ENCODE results near the gene TMED9.
"Not testable (repeated sequence)": the region's sequence is repeated elsewhere in the genome, so short reads cannot be mapped to it uniquely, and the experiment has no call there.

The TMED9 gene

GRCh38 chr5:177557041-177557647 lies 34.9 kb upstream of the TMED9 start:
- in situ Hi-C loops (cut with MboI; ENCODE audit: low sequenced_read_pairs), result no loop called here
- H3K4me1 ChIP-seq, result peaks cover 20% of the 10 kb centered on the region

GRCh38 chr5:177557796-177558195 lies 34.2 kb upstream of the TMED9 start:
- in situ Hi-C loops (cut with MboI; ENCODE audit: low sequenced_read_pairs), result no loop called here
- Histone ChIP-seq H3K9me3 (no peaks in the 10 kb centered on the region; the same call in 1 of the 2 replicates), H3K27me3 (ENCODE audit: low read depth) (no peaks in the 10 kb centered on the region), H3K36me3 (replicated peaks) (no peaks in the 10 kb centered on the region), H3K4me3 (no peak overlapping the region), H3K4me1 (peaks cover 18% of the 10 kb centered on the region)
- no peak for DNase-seq (ENCODE audit: low spot score in 2 of 2)

More at GRCh38 chr5:177557041-177557647, 34.9 kb upstream of the TMED9 start:
- Histone ChIP-seq H3K4me3 (no peak overlapping the region), H3K9me3 (no peaks in the 10 kb centered on the region; the same call in 1 of the 2 replicates), H3K27me3 (ENCODE audit: low read depth) (no peaks in the 10 kb centered on the region), H3K36me3 (replicated peaks) (peaks cover 4% of the 10 kb centered on the region)
- DNase-seq (ENCODE audit: low spot score in 2 of 2), result no peak

GRCh38 chr5:177559446-177559941 lies 32.5 kb upstream of the TMED9 start:
- H3K36me3 ChIP-seq (replicated peaks); H3K4me3 ChIP-seq; H3K9me3 ChIP-seq; in situ Hi-C loops (cut with MboI; ENCODE audit: low sequenced_read_pairs); H3K27me3 ChIP-seq (ENCODE audit: low read depth): not testable (repeated sequence)
- peak in 1 of 2 experiments; percentile 27 for DNase-seq (ENCODE audit: low spot score in 2 of 2)
- H3K4me1 ChIP-seq, result peaks cover 15% of the 10 kb centered on the region

GRCh38 chr5:177565046-177565445 lies 27.0 kb upstream of the TMED9 start:
- no peak for DNase-seq (ENCODE audit: low spot score in 2 of 2)
- Histone ChIP-seq H3K4me3 (no peak overlapping the region), H3K4me1 (no peaks in the 10 kb centered on the region), H3K27me3 (ENCODE audit: low read depth) (no peaks in the 10 kb centered on the region), H3K36me3 (replicated peaks) (no peaks in the 10 kb centered on the region), H3K9me3 (no peaks in the 10 kb centered on the region; the same call in 1 of the 2 replicates)
- in situ Hi-C loops (cut with MboI; ENCODE audit: low sequenced_read_pairs), result no loop called here

GRCh38 chr5:177568326-177568725 lies 23.7 kb upstream of the TMED9 start:
- in situ Hi-C loops (cut with MboI; ENCODE audit: low sequenced_read_pairs), result no loop called here
- H3K27me3 ChIP-seq (ENCODE audit: low read depth), result no peaks in the 10 kb centered on the region
- no peaks in the 10 kb centered on the region for H3K9me3 ChIP-seq
- no peak overlapping the region for H3K4me3 ChIP-seq
- H3K36me3 ChIP-seq (replicated peaks), result no peaks in the 10 kb centered on the region
- no peaks in the 10 kb centered on the region for H3K4me1 ChIP-seq
- DNase-seq (ENCODE audit: low spot score in 2 of 2), result no peak

GRCh38 chr5:177569894-177570293 lies 22.1 kb upstream of the TMED9 start:
- Histone ChIP-seq H3K9me3 (no peaks in the 10 kb centered on the region), H3K4me1 (no peaks in the 10 kb centered on the region), H3K4me3 (no peak overlapping the region), H3K27me3 (ENCODE audit: low read depth) (no peaks in the 10 kb centered on the region; the same call in 1 of the 2 replicates), H3K36me3 (replicated peaks) (no peaks in the 10 kb centered on the region)
- in situ Hi-C loops (cut with MboI; ENCODE audit: low sequenced_read_pairs), result no loop called here
- no peak for DNase-seq (ENCODE audit: low spot score in 2 of 2)

- no peaks in the 10 kb centered on the region; the same call in 1 of the 2 replicates for H3K27me3 ChIP-seq (ENCODE audit: low read depth)
- H3K4me3 ChIP-seq, result no peak overlapping the region
- no peak for DNase-seq (ENCODE audit: low spot score in 2 of 2)
- in situ Hi-C loops (cut with MboI; ENCODE audit: low sequenced_read_pairs), result no loop called here
- H3K36me3 ChIP-seq (replicated peaks), result no peaks in the 10 kb centered on the region
- H3K9me3 ChIP-seq, result no peaks in the 10 kb centered on the region
- H3K4me1 ChIP-seq, result no peaks in the 10 kb centered on the region
Measured at GRCh38 chr5:177575488-177575887, 16.5 kb upstream of the TMED9 start.

GRCh38 chr5:177576169-177576568 lies 15.8 kb upstream of the TMED9 start:
- in situ Hi-C loops (cut with MboI; ENCODE audit: low sequenced_read_pairs), result no loop called here
- Histone ChIP-seq H3K9me3 (no peaks in the 10 kb centered on the region), H3K4me1 (no peaks in the 10 kb centered on the region), H3K4me3 (no peak overlapping the region), H3K27me3 (ENCODE audit: low read depth) (no peaks in the 10 kb centered on the region; the same call in 1 of the 2 replicates), H3K36me3 (replicated peaks) (no peaks in the 10 kb centered on the region)
- DNase-seq (ENCODE audit: low spot score in 2 of 2), result no peak

GRCh38 chr5:177578316-177578715 lies 13.7 kb upstream of the TMED9 start:
- Histone ChIP-seq H3K27me3 (ENCODE audit: low read depth) (no peaks in the 10 kb centered on the region; the same call in 1 of the 2 replicates), H3K4me3 (no peak overlapping the region), H3K9me3 (no peaks in the 10 kb centered on the region), H3K4me1 (no peaks in the 10 kb centered on the region), H3K36me3 (replicated peaks) (no peaks in the 10 kb centered on the region)
- no peak for DNase-seq (ENCODE audit: low spot score in 2 of 2)
- in situ Hi-C loops (cut with MboI; ENCODE audit: low sequenced_read_pairs), result no loop called here

GRCh38 chr5:177588413-177588909 lies 3.5 kb upstream of the TMED9 start:
- DNase-seq (ENCODE audit: low spot score in 2 of 2), result no peak
- Histone ChIP-seq H3K27me3 (ENCODE audit: low read depth) (peaks cover 28% of the 10 kb centered on the region), H3K36me3 (replicated peaks) (peaks cover 3% of the 10 kb centered on the region), H3K4me3 (no peak overlapping the region), H3K9me3 (no peaks in the 10 kb centered on the region), H3K4me1 (no peaks in the 10 kb centered on the region)
- in situ Hi-C loops (cut with MboI; ENCODE audit: low sequenced_read_pairs), result no loop called here

- no peak for DNase-seq (ENCODE audit: low spot score in 2 of 2)
- Histone ChIP-seq H3K4me3 (no peak overlapping the region), H3K36me3 (replicated peaks) (peaks cover 23% of the 10 kb centered on the region), H3K4me1 (no peaks in the 10 kb centered on the region), H3K9me3 (no peaks in the 10 kb centered on the region), H3K27me3 (ENCODE audit: low read depth) (peaks cover 23% of the 10 kb centered on the region)
- in situ Hi-C loops (cut with MboI; ENCODE audit: low sequenced_read_pairs), result no loop called here
Measured at GRCh38 chr5:177590406-177590805, 1.6 kb upstream of the TMED9 start.

GRCh38 chr5:177591690-177592009 lies 353 bp upstream of the TMED9 start:
- in situ Hi-C loops (cut with MboI; ENCODE audit: low sequenced_read_pairs), result no loop called here
- no peak for DNase-seq (ENCODE audit: low spot score in 2 of 2)
- H3K4me3 ChIP-seq, result peak overlapping the region; percentile 96
- peaks cover 35% of the 10 kb centered on the region for H3K36me3 ChIP-seq (replicated peaks)
- H3K27me3 ChIP-seq (ENCODE audit: low read depth), result peaks cover 20% of the 10 kb centered on the region
- no peaks in the 10 kb centered on the region for H3K4me1 ChIP-seq
- H3K9me3 ChIP-seq, result no peaks in the 10 kb centered on the region

- Histone ChIP-seq H3K4me1 (no peaks in the 10 kb centered on the region), H3K9me3 (no peaks in the 10 kb centered on the region)
- in situ Hi-C loops (cut with MboI; ENCODE audit: low sequenced_read_pairs), result no loop called here
Measured at GRCh38 chr5:177592905-177593304, 902 bp downstream of the TMED9 start.

GRCh38 chr5:177593511-177593910 lies 1.5 kb downstream of the TMED9 start:
- Histone ChIP-seq H3K36me3 (replicated peaks) (peaks cover 36% of the 10 kb centered on the region), H3K4me3 (no peak overlapping the region), H3K9me3 (no peaks in the 10 kb centered on the region), H3K27me3 (ENCODE audit: low read depth) (peaks cover 15% of the 10 kb centered on the region), H3K4me1 (no peaks in the 10 kb centered on the region)
- in situ Hi-C loops (cut with MboI; ENCODE audit: low sequenced_read_pairs), result no loop called here
- no peak for DNase-seq (ENCODE audit: low spot score in 2 of 2)

More at GRCh38 chr5:177592905-177593304, 902 bp downstream of the TMED9 start:
- peaks cover 20% of the 10 kb centered on the region for H3K27me3 ChIP-seq (ENCODE audit: low read depth)
- H3K36me3 ChIP-seq (replicated peaks), result peaks cover 36% of the 10 kb centered on the region
- H3K4me3 ChIP-seq, result peak overlapping the region; percentile 96
- DNase-seq (ENCODE audit: low spot score in 2 of 2), result no peak
